Right hindlimb (tissue), 1 donor: Measurements from ENCODE around the gene USP7.
"Not testable (repeated sequence)": the region's sequence is repeated elsewhere in the genome, so short reads cannot be mapped to it uniquely, and the experiment has no call there.

Source experiments
- DNase-seq: peaks from one replicate; pipeline ENCODE4 v3.0.0-alpha.2; 2018

USP7 gene

GRCh38 chr16:8920645-8921346 is 42.9 kb downstream of the USP7 start:
- DNase-seq, result no peak

- no peak for DNase-seq
These were observed 43.7 kb downstream of the USP7 start for GRCh38 chr16:8919934-8920462.

GRCh38 chr16:8919089-8919933 is 44.4 kb downstream of the USP7 start:
- DNase-seq, result no peak

GRCh38 chr16:8917336-8917735 is 46.4 kb downstream of the USP7 start:
- DNase-seq, result not testable (repeated sequence)

- DNase-seq, result no peak
These were observed 47.0 kb downstream of the USP7 start for GRCh38 chr16:8916541-8917225.

GRCh38 chr16:8915722-8916301 is 47.9 kb downstream of the USP7 start:
- no peak for DNase-seq

- no peak for DNase-seq
These were observed 49.6 kb downstream of the USP7 start for GRCh38 chr16:8914098-8914497.

GRCh38 chr16:8912793-8913192 is 50.9 kb downstream of the USP7 start:
- DNase-seq, result no peak

GRCh38 chr16:8910811-8911210 is 52.9 kb downstream of the USP7 start:
- DNase-seq, result no peak

GRCh38 chr16:8908810-8909468 is 54.8 kb downstream of the USP7 start:
- no peak for DNase-seq

GRCh38 chr16:8907096-8907495 is 56.6 kb downstream of the USP7 start:
- no peak for DNase-seq

GRCh38 chr16:8905795-8906591 is 57.7 kb downstream of the USP7 start:
- no peak for DNase-seq

- no peak for DNase-seq
These were observed 58.4 kb downstream of the USP7 start for GRCh38 chr16:8905168-8905762.

- DNase-seq, result no peak
These were observed 59.7 kb downstream of the USP7 start for GRCh38 chr16:8904018-8904430.

GRCh38 chr16:8903004-8903403 is 60.7 kb downstream of the USP7 start:
- no peak for DNase-seq

- DNase-seq, result no peak
These were observed 62.3 kb downstream of the USP7 start for GRCh38 chr16:8901320-8901861.

GRCh38 chr16:8900343-8900742 is 63.4 kb downstream of the USP7 start:
- DNase-seq, result no peak

- no peak for DNase-seq
These were observed 63.9 kb downstream of the USP7 start for GRCh38 chr16:8899709-8900317.

GRCh38 chr16:8898660-8899318 is 64.9 kb downstream of the USP7 start:
- DNase-seq, result no peak
